ENCODE results near the gene IPO4. TPM values are rescaled to one million over a fixed set of nuclear protein-coding genes. Genes with fewer than 3 reads are reported as not detected.
A peak's percentile ranks its signal among the peaks of the same experiment; 100 is the strongest.

The IPO4 gene
- total and polyA plus RNA-seq, 2 of the 4 experiments (the other 2 are of a cell fraction): 37.6 to 39.4 TPM

GRCh38 chr14:24137529-24138395 is 50.9 kb downstream of the IPO4 start:
- Histone ChIP-seq H4K20me1 (ENCODE audit: insufficient read depth, low read length) (peaks cover 17% of the 10 kb centered on the region), H3K4me1 (ENCODE audit: control insufficient read depth, insufficient read depth, low read length) (peaks cover 12% of the 10 kb centered on the region), H3K9ac (ENCODE audit: low read depth, low read length) (no peak overlapping the region), H3K4me2 (ENCODE audit: low read depth, low read length) (no peak overlapping the region), H3K79me1 (ENCODE audit: low read depth in 1 of 2, low read length in 2 of 2) (peaks cover 17 to 48% of the 10 kb centered on the region in 2 experiments; a peak in 3 of 4 replicates), H3K27ac (ENCODE audit: insufficient read depth, low read length) (no peak overlapping the region), H4K5ac (ENCODE audit: low read depth, low read length) (no peak overlapping the region), H3K27me3 (ENCODE audit: control insufficient read depth, insufficient read depth, low read length) (no peaks in the 10 kb centered on the region), H2AK5ac (ENCODE audit: low read depth, low read length) (0 out of 2 replicates have a peak overlapping the region, but pooled peaks have one; percentile 18), H3K36me3 (ENCODE audit: control insufficient read depth, insufficient read depth, low read length) (peaks cover 23% of the 10 kb centered on the region), H2AFZ (replicated peaks; ENCODE audit: low read length, poor library complexity) (peak overlapping the region; percentile 17), H3K18ac (ENCODE audit: low read depth, low read length) (no peak overlapping the region), H4K91ac (ENCODE audit: insufficient read depth, low read depth, low read length) (no peak overlapping the region), H4K8ac (ENCODE audit: low read depth in 2 of 2, low read length in 2 of 2) (no peak overlapping the region), H2BK15ac (ENCODE audit: low read depth, low read length) (no peak overlapping the region), H2BK20ac (ENCODE audit: low read depth, low read length) (no peak overlapping the region), H3K4me3 (ENCODE audit: insufficient read depth, low read depth, low read length) (no peak overlapping the region), H3K4ac (ENCODE audit: low read depth, low read length) (no peak overlapping the region), H2BK120ac (ENCODE audit: low read depth, low read length) (no peak overlapping the region), H3K56ac (ENCODE audit: extremely low read depth, insufficient read depth, low read length) (no peak overlapping the region), H3K14ac (replicated peaks; ENCODE audit: low read depth, low read length) (no peak overlapping the region), H3K9me1 (ENCODE audit: insufficient read depth, low read length) (peaks cover 19% of the 10 kb centered on the region), H3K9me3 (ENCODE audit: control insufficient read depth, insufficient read depth, low read length) (no peaks in the 10 kb centered on the region), H2AK9ac (replicated peaks; ENCODE audit: low read depth, low read length, poor library complexity) (peak overlapping the region; percentile 29), H3K23ac (ENCODE audit: low read depth, low read length) (peak overlapping the region; percentile 88; the same call in 1 of the 2 replicates), H2BK5ac (ENCODE audit: low read depth, low read length, poor library complexity, severe bottlenecking) (no peak overlapping the region)
- TSS peak; percentile 91 for BruUV-seq (replicated peaks)
- 60% methylated on average over 1 of the region's 8 CpGs; no CpG with 5 or more reads in 1 of the 2 experiments for WGBS, 2 experiments (ENCODE audit: extremely low coverage in 2 of 2, insufficient read length in 1 of 2)
- ChIA-PET POLR2A (ENCODE audit: unreplicated experiment) (interaction anchor here (0.6 kb wide), 1 partner anchor 43 kb away, joined by 3 read pairs; no protein-coding TSS in a partner anchor), CTCF (interaction anchor here (0.8 to 0.9 kb wide), 2 partner anchors 23 to 149 kb away, joined by 3 to 5 read pairs; partner anchors contain the start of gene IRF9)
- intact Hi-C loops (cut with micrococcal nuclease): no loop called here
- no peak for DNase-seq
- ATAC-seq (ENCODE audit: low read depth): no peak
- dilution Hi-C loops (cut with HindIII; ENCODE audit: low sequenced_read_pairs, unreplicated experiment): no loop called here
- in situ Hi-C loops (cut with MboI; ENCODE audit: low sequenced_read_pairs): loop anchor here (10.0 to 25.0 kb wide), 3 partner anchors 297 to 1050 kb away; partner anchors contain the start of genes ACIN1, BCL2L2, C14orf119 and PABPN1
- no peak for TF ChIP-seq CHD1 (IDR thresholded peaks at IDR 0.05; ENCODE audit: low read depth, low read length)
- no peak for TF ChIP-seq RAD21 (IDR thresholded peaks at IDR 0.05; ENCODE audit: low read length)
- no peak for TF ChIP-seq CEBPB (IDR thresholded peaks at IDR 0.05; ENCODE audit: low read depth, low read length)
- TF ChIP-seq MAZ (IDR thresholded peaks at IDR 0.05; ENCODE audit: borderline replicate concordance, low read depth, low read length): no peak
- TF ChIP-seq, protein P1, sequence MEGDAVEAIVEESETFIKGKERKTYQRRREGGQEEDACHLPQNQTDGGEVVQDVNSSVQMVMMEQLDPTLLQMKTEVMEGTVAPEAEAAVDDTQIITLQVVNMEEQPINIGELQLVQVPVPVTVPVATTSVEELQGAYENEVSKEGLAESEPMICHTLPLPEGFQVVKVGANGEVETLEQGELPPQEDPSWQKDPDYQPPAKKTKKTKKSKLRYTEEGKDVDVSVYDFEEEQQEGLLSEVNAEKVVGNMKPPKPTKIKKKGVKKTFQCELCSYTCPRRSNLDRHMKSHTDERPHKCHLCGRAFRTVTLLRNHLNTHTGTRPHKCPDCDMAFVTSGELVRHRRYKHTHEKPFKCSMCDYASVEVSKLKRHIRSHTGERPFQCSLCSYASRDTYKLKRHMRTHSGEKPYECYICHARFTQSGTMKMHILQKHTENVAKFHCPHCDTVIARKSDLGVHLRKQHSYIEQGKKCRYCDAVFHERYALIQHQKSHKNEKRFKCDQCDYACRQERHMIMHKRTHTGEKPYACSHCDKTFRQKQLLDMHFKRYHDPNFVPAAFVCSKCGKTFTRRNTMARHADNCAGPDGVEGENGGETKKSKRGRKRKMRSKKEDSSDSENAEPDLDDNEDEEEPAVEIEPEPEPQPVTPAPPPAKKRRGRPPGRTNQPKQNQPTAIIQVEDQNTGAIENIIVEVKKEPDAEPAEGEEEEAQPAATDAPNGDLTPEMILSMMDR (conservative IDR thresholded peaks at IDR 0.05; ENCODE audit: low read depth, low read length): no peak
- no peak for TF ChIP-seq RFX5 (IDR thresholded peaks at IDR 0.05; ENCODE audit: low read depth, low read length)
- no peak for TF ChIP-seq POLR2A (IDR thresholded peaks at IDR 0.05; ENCODE audit: low read depth, low read length)
- TF ChIP-seq MAFK (IDR thresholded peaks at IDR 0.05; ENCODE audit: low read depth, low read length): no peak
- TF ChIP-seq ELK1 (IDR thresholded peaks at IDR 0.05; ENCODE audit: borderline replicate concordance, low read depth, low read length): no peak
- no peak for TF ChIP-seq BHLHE40 (IDR thresholded peaks at IDR 0.05; ENCODE audit: low read depth, low read length)
- TF ChIP-seq RCOR1 (IDR thresholded peaks at IDR 0.05; ENCODE audit: insufficient replicate concordance, low read length): no peak
- TF ChIP-seq SMC3 (IDR thresholded peaks at IDR 0.05; ENCODE audit: low read depth, low read length): no peak
- TF ChIP-seq NFE2L2 (IDR thresholded peaks at IDR 0.05; ENCODE audit: low read depth, low read length): no peak
- TF ChIP-seq USF2 (IDR thresholded peaks at IDR 0.05; ENCODE audit: low read depth, low read length): no peak
